ENCODE results near the gene METTL8.

The METTL8 gene
- 21.4 to 28.6 (median 23.5) reads per million in 4 experiments for total RNA-seq

GRCh38 chr2:171433763-171434012, at the start of gene METTL8:
Gene METTL8 (minus strand): TSS chr2:171433990. CDS start chr2:171392185, 41,805 bp downstream.
- DNase-seq, result no peak

- no peak for DNase-seq
These were observed 49.1 kb upstream of the METTL8 start for GRCh38 chr2:171482877-171483276.

GRCh38 chr2:171482308-171482707, 48.5 kb upstream of the METTL8 start:
- no peak for DNase-seq

- no peak for DNase-seq
These were observed 47.1 kb upstream of the METTL8 start for GRCh38 chr2:171480908-171481307.

- no peak for DNase-seq
These were observed 45.5 kb upstream of the METTL8 start for GRCh38 chr2:171479154-171479814.

- DNase-seq, result no peak
These were observed 44.6 kb upstream of the METTL8 start for GRCh38 chr2:171478345-171478744.

GRCh38 chr2:171475979-171476378, 42.2 kb upstream of the METTL8 start:
- no peak for DNase-seq

- no peak for DNase-seq
These were observed 36.3 kb upstream of the METTL8 start for GRCh38 chr2:171470129-171470528.

GRCh38 chr2:171469176-171469575, 35.4 kb upstream of the METTL8 start:
- DNase-seq, result no peak

GRCh38 chr2:171460537-171460936, 26.7 kb upstream of the METTL8 start:
- no peak for DNase-seq

- DNase-seq, result no peak
These were observed 25.7 kb upstream of the METTL8 start for GRCh38 chr2:171459498-171459897.

- no peak for DNase-seq
These were observed 19.0 kb upstream of the METTL8 start for GRCh38 chr2:171452773-171453172.

GRCh38 chr2:171451074-171451473, 17.3 kb upstream of the METTL8 start:
- DNase-seq, result no peak

- no peak for DNase-seq
These were observed 13.9 kb upstream of the METTL8 start for GRCh38 chr2:171447675-171448074.

GRCh38 chr2:171441470-171441869, 7.7 kb upstream of the METTL8 start:
- DNase-seq, result no peak

GRCh38 chr2:171436307-171436706, 2.5 kb upstream of the METTL8 start:
- DNase-seq, result no peak

- peak; percentile 87 for DNase-seq
These were observed 511 bp upstream of the METTL8 start, which contains the start of gene DCAF17 for GRCh38 chr2:171434013-171434989. Gene DCAF17 (plus strand): TSS chr2:171434226. CDS start chr2:171434578, 352 bp downstream.

GRCh38 chr2:171432969-171433762, 624 bp downstream of the METTL8 start:
- no peak for DNase-seq

- DNase-seq, result no peak
These were observed 1.4 kb downstream of the METTL8 start for GRCh38 chr2:171432206-171432968.

GRCh38 chr2:171431677-171432167, 2.1 kb downstream of the METTL8 start:
- DNase-seq, result no peak

- DNase-seq, result no peak
These were observed 3.0 kb downstream of the METTL8 start for GRCh38 chr2:171430516-171431410.
